ENCODE results near the gene INO80E.

- TF ChIP-seq, protein P1, sequence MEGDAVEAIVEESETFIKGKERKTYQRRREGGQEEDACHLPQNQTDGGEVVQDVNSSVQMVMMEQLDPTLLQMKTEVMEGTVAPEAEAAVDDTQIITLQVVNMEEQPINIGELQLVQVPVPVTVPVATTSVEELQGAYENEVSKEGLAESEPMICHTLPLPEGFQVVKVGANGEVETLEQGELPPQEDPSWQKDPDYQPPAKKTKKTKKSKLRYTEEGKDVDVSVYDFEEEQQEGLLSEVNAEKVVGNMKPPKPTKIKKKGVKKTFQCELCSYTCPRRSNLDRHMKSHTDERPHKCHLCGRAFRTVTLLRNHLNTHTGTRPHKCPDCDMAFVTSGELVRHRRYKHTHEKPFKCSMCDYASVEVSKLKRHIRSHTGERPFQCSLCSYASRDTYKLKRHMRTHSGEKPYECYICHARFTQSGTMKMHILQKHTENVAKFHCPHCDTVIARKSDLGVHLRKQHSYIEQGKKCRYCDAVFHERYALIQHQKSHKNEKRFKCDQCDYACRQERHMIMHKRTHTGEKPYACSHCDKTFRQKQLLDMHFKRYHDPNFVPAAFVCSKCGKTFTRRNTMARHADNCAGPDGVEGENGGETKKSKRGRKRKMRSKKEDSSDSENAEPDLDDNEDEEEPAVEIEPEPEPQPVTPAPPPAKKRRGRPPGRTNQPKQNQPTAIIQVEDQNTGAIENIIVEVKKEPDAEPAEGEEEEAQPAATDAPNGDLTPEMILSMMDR (conservative IDR thresholded peaks at IDR 0.05; ENCODE audit: low read depth, low read length) = no peak
- no peak for TF ChIP-seq EZH2 (IDR thresholded peaks at IDR 0.05; ENCODE audit: borderline replicate concordance, low read depth, low read length, poor library complexity, severe bottlenecking)
Observed at GRCh38 chr16:29951625-29952365, 44.2 kb upstream of the INO80E start.
